ENCODE data around the gene NFIC.
"Not testable (repeated sequence)": the region's sequence is repeated elsewhere in the genome, so short reads cannot be mapped to it uniquely, and the experiment has no call there.

NFIC gene

GRCh38 chr19:3387645-3388589 lies 21.5 kb downstream of the NFIC start:
- DNase-seq, result no peak
- in situ Hi-C loops (cut with MboI; ENCODE audit: low pct_unique_long_range_greater_than_20kb, low sequenced_read_pairs), result no loop called here

GRCh38 chr19:3389446-3389778 lies 23.0 kb downstream of the NFIC start:
- DNase-seq, result no peak
- in situ Hi-C loops (cut with MboI; ENCODE audit: low pct_unique_long_range_greater_than_20kb, low sequenced_read_pairs), result no loop called here

DNA sequence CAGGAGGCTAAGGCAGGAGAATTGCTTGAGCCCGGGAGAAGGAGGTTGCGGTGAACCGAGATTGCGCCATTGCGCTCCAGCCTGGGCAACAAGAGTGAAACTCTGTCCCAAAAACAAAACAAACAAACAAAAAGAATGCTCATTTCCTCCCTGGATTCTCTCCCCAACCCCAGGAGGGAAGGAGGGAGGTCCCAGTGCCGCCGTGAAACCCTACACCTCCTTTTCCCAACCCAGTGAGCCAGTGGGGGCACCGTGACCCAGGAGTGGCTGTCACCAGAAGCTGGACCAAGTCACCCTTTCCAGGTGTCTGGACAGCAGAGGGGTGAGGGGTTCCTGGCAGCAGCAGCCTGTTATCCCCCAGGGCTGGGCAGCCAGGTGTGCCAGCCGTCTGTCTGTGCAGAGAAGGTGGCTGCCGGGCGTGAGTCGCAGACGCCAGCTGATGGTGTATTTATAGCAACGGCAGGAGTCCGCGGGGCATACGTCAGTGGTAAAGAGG lies 23.5 kb downstream of the NFIC start:
- DNase-seq, result no peak
- in situ Hi-C loops (cut with MboI; ENCODE audit: low pct_unique_long_range_greater_than_20kb, low sequenced_read_pairs), result no loop called here

DNA sequence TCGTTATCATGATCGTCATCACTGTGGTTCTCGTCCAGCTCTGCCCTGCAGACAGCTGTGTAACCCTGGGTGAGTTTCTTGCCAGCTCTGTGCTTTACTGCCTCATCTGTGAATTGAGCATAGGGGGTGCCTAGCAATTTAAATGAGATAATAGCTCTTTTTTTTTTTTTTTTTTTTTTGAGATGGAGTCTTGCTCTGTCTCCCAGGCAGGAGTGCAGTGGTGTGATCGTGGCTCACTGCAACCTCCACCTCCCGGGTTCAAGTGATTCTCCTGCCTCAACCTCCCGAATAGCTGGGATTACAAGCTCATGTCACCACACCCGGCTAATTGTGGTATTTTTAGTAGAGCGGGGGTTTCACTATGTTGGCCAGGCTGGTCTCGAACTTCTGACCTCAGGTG lies 25.5 kb downstream of the NFIC start:
- in situ Hi-C loops (cut with MboI; ENCODE audit: low pct_unique_long_range_greater_than_20kb, low sequenced_read_pairs); DNase-seq: not testable (repeated sequence)

- in situ Hi-C loops (cut with MboI; ENCODE audit: low pct_unique_long_range_greater_than_20kb, low sequenced_read_pairs), result no loop called here
- DNase-seq, result no peak
Observed at GRCh38 chr19:3392480-3392879, 26.1 kb downstream of the NFIC start.

- in situ Hi-C loops (cut with MboI; ENCODE audit: low pct_unique_long_range_greater_than_20kb, low sequenced_read_pairs), result no loop called here
- no peak for DNase-seq
Observed at GRCh38 chr19:3396881-3397265, 30.5 kb downstream of the NFIC start.

DNA sequence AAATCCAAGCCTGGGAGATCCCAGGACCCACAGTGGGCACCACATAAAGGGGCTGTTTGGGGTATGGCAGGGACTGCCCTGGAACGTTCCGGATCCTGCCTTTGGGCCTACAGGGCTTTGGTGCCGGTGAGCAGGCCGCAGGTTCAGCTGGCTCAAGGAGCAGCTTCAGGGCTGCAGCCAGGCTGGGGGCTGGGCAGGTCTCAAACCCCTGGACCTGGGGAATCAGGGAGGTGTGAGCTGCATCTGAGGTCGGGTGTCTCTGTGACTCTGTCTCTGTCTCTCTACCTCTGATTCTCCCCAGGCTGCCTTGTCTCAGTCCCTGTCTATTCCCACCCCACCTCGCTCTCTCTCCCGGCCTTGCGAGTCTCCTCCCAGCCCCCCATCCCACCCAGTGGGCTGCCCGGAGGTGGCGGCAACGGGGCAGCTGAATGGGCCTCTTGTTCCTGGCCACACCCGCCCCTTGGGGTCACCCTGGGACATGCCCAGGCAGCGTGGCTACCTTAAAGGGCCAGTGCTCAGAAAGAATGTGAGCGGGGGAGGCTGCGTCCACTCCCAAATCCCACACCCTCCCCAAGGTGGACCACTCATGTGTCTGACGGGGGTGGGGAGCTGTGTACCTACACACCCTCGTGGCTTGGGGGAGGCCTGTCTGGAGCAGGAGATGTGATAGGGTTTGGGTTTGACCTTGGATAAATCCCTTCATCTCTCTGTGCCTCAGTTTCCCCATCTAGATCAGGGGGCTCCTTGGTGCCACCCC lies 31.1 kb downstream of the NFIC start:
- DNase-seq, result no peak
- in situ Hi-C loops (cut with MboI; ENCODE audit: low pct_unique_long_range_greater_than_20kb, low sequenced_read_pairs), result no loop called here

DNA sequence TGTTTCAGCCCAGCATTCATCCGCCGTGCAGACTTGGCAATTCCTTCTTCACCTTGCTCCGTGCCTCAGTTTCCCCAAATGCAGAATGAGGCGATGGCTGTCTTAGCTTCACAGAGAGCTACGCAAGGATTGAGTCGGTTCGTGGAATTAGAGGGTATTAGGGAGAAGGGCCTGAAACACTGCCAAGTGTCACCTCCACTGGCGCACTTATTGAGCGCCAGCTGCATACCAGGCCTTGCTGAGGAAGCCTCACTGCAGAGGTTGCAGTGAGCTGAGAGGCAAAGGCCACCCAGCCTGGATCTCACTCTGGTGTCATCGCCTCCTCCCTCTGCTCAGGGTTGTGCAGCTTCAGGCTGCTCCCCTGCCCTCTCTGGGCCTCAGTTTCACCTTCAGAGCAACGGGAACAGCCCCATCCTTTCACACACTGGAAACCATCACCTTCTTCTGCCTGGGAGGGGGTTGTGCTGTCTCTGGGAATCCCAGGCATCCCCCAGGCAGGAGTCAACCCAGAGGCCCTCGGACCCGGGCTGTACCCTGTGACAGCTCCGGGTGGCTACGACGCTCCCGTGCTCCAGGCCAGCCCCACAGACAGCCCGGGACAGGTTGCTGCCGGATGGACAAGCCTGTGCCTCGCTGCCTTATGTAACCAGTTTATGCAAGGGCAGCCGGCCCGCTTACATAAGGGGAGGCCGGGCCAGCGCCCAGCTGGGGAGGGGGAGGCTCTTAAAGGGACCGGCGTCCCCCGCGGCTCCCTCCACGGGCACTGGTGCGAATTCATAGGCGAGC lies 31.9 kb downstream of the NFIC start:
- in situ Hi-C loops (cut with MboI; ENCODE audit: low pct_unique_long_range_greater_than_20kb, low sequenced_read_pairs), result no loop called here

GRCh38 chr19:3398900-3399278 lies 32.5 kb downstream of the NFIC start:
- DNase-seq, result no peak
- in situ Hi-C loops (cut with MboI; ENCODE audit: low pct_unique_long_range_greater_than_20kb, low sequenced_read_pairs), result no loop called here

More for the DNA sequence above, 31.9 kb downstream of the NFIC start:
- DNase-seq, result no peak

GRCh38 chr19:3399311-3399710 lies 32.9 kb downstream of the NFIC start:
- in situ Hi-C loops (cut with MboI; ENCODE audit: low pct_unique_long_range_greater_than_20kb, low sequenced_read_pairs); DNase-seq: not testable (repeated sequence)

GRCh38 chr19:3401004-3401768 lies 34.8 kb downstream of the NFIC start:
- in situ Hi-C loops (cut with MboI; ENCODE audit: low pct_unique_long_range_greater_than_20kb, low sequenced_read_pairs), result no loop called here
- DNase-seq, result no peak

DNA sequence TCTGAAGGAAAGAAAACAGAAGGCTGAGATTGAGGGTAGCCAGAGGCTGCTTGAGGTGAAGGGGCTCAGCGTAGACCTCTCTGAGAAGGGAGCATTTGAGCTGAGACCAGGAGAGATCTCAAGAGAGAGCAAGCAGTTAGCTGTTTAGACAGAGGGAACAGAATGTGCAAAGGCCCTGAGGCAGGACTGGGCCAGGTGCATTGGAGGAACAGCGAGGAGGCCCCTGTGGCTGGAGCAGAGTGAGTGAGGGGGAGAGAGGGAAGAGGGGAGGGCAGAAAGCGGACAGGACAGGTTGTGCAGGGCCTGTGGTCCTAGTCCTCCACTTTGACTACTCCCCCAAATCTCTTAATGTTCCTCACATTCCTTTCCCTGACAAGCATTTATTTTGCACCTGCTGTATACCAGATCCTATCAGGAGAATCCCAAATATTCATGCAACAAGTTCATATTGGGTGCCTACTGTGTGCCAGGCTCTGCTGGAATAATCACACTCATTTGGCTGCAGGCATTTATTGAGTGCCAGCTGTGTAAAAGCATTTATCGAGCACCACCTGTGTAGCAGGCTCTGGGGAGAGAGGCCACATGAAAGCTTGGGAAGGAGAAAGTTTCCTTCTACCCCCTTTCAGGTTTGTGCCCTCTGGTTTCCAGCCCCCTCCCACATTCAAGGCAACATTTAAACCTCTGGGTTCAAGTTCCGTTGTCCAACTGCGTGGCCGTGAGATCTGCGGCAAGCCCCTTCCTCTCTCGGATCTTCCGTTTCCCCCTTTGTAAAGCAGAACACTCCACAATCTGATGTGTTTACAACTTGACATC lies 36.5 kb downstream of the NFIC start:
- no peak for DNase-seq
- in situ Hi-C loops (cut with MboI; ENCODE audit: low pct_unique_long_range_greater_than_20kb, low sequenced_read_pairs), result no loop called here

DNA sequence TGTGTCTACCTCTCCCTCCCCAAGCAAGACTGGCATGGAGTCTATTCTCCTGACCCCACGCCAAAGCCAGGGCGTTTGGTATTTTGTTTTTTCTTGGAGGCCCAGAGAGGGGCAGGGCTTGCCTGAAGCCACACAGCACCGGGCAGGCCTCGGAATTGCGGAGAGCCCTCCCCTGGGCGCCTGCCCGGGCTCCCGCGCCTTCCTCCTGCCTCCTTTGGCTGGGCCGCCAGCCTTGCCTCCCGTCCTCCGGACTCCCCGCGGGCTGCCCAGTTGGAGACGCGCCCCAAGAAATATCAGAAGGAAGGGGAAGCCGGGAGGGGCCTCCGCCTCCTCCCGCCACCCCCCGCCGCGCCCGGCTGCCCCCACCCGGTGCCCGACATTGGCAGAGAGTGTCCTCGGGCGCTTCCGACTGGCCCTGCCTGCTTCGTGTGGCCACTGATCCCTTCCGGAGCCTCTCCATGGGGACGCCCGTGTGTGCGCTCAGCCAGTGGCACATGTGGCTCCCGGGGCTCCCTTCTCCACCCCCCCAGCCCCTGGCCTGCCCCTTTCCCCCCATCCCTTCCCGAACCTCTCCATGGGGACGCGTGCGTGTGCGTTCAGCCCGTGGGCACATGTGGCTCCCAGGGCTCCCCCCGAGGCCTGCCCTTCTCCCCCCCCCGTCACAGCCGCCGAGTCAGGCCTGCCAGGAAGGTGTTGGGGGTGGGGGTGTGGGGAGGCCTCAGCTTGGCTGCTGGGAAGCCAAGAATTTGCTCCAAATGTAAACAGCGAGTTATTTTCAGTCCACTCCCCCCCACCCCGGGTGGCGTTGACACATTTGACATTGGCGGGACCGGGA lies 37.3 kb downstream of the NFIC start:
- DNase-seq, result peak; percentile 19
- in situ Hi-C loops (cut with MboI; ENCODE audit: low pct_unique_long_range_greater_than_20kb, low sequenced_read_pairs), result no loop called here

DNA sequence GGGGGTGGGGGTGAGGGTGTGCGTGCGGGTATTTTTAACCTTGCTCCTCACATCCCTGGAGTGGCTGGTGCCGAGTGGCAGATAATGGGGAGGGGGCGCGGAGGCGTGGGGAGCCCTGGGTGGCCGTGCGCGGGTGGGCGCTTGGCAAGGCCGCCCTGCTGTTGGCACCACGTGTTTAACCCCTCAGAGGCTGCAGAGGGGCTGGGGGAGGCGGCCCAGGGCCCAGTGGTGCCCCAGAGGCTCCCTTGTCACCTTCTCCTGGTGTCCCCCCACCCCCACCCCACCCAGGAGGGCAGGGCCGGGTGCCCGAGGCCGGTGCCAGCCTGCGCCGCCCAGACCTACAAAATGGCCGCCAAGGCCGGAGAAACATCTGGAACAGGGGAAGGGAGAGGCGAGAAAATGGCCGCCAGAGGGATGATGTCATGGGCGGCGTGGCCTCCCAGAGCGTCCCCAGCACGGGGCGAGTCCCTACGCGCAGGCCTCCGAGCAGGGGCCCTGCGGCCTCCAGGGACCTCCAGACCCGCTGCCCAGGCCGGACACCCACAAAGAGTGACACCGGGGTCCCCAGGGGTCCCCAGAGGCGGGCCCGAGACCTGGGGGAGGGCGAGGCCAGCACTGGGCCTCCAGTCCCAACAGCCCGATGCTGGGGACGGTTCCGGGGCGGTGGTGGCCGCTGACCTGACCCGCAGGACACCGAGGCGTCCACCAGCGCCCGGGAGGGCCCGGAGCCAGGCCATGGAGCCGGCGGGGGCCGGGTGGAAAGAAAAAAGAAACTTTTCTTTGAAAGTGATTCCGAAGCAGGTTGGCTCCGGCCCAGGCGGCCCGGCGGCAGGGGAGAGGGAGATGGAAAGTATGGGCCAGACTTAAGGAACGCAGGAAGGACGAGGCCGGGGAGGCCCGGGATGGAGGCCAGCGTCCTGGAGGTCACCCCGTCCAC lies 38.2 kb downstream of the NFIC start:
- in situ Hi-C loops (cut with MboI; ENCODE audit: low pct_unique_long_range_greater_than_20kb, low sequenced_read_pairs), result no loop called here
- no peak for DNase-seq

GRCh38 chr19:3405261-3405653 lies 38.9 kb downstream of the NFIC start:
- in situ Hi-C loops (cut with MboI; ENCODE audit: low pct_unique_long_range_greater_than_20kb, low sequenced_read_pairs), result no loop called here
- no peak for DNase-seq

DNA sequence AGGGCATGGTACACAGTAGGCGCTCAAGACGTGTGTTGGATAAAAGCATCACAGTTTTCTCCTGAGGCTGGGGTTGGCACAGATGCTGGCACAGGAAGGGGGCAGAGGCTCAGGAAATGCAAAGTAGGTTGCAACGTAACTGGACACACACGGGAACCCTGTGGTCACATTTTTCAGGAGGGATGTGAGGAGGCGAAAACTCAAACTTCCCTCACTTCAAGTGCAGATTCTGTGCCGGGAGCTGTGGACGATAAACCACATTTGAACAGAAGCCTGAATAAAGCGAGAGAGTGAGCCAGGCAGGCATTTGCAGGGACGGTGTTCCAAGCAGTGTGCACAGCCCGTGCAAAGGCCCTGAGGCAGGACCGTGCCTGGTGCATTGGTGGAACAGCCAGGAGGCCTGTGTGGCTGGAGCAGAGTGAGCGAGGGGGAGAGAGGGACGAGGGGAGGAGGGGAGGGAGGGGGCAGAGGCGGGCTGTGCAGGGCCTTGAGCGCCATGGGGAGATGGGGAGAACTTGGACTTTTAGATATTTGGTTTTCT lies 40.3 kb downstream of the NFIC start:
- in situ Hi-C loops (cut with MboI; ENCODE audit: low pct_unique_long_range_greater_than_20kb, low sequenced_read_pairs), result no loop called here
- no peak for DNase-seq

Measured in KBM-7 (cell line).